ENCODE data around the gene PIM3.

Gene PIM3

GRCh38 chr22:50000587-50001387 is 40.2 kb downstream of the PIM3 start:
- Histone ChIP-seq H3K27me3 (ENCODE audit: insufficient read depth, low read length) (peaks cover 28% of the 10 kb centered on the region), H3K4me3 (ENCODE audit: low read length) (no peak overlapping the region), H3K27ac (ENCODE audit: low read length) (no peak overlapping the region), H3K36me3 (ENCODE audit: insufficient read depth, low read depth, low read length) (no peaks in the 10 kb centered on the region), H3K9ac (ENCODE audit: low read depth, low read length) (no peak overlapping the region), H3K9me3 (ENCODE audit: insufficient read depth, low read depth, low read length) (no peaks in the 10 kb centered on the region), H3K4me1 (ENCODE audit: insufficient read depth, low read length) (no peaks in the 10 kb centered on the region)

- Histone ChIP-seq H3K9ac (ENCODE audit: low read depth, low read length) (no peak overlapping the region), H3K36me3 (ENCODE audit: insufficient read depth, low read depth, low read length) (no peaks in the 10 kb centered on the region)
Observed at GRCh38 chr22:50001388-50002231, 41.0 kb downstream of the PIM3 start.

GRCh38 chr22:50002791-50003190 is 42.2 kb downstream of the PIM3 start:
- H3K9me3 ChIP-seq (ENCODE audit: insufficient read depth, low read depth, low read length) = no peaks in the 10 kb centered on the region
- no peak overlapping the region for H3K9ac ChIP-seq (ENCODE audit: low read depth, low read length)
- H3K36me3 ChIP-seq (ENCODE audit: insufficient read depth, low read depth, low read length) = no peaks in the 10 kb centered on the region
- no peak overlapping the region for H3K4me3 ChIP-seq (ENCODE audit: low read length)
- H3K4me1 ChIP-seq (ENCODE audit: insufficient read depth, low read length) = no peaks in the 10 kb centered on the region; the same call in 1 of the 2 replicates
- no peak overlapping the region for H3K27ac ChIP-seq (ENCODE audit: low read length)
- peaks cover 28% of the 10 kb centered on the region for H3K27me3 ChIP-seq (ENCODE audit: insufficient read depth, low read length)

More at GRCh38 chr22:50001388-50002231, 41.0 kb downstream of the PIM3 start:
- H3K4me1 ChIP-seq (ENCODE audit: insufficient read depth, low read length) = no peaks in the 10 kb centered on the region
- H3K4me3 ChIP-seq (ENCODE audit: low read length) = no peak overlapping the region
- H3K9me3 ChIP-seq (ENCODE audit: insufficient read depth, low read depth, low read length) = no peaks in the 10 kb centered on the region
- H3K27me3 ChIP-seq (ENCODE audit: insufficient read depth, low read length) = peaks cover 28% of the 10 kb centered on the region
- no peak overlapping the region for H3K27ac ChIP-seq (ENCODE audit: low read length)

GRCh38 chr22:50004918-50005317 is 44.3 kb downstream of the PIM3 start:
- H3K27me3 ChIP-seq (ENCODE audit: insufficient read depth, low read length) = peaks cover 26% of the 10 kb centered on the region
- H3K9ac ChIP-seq (ENCODE audit: low read depth, low read length) = no peak overlapping the region
- H3K4me1 ChIP-seq (ENCODE audit: insufficient read depth, low read length) = peaks cover 7% of the 10 kb centered on the region; the same call in 1 of the 2 replicates
- H3K36me3 ChIP-seq (ENCODE audit: insufficient read depth, low read depth, low read length) = no peaks in the 10 kb centered on the region
- H3K4me3 ChIP-seq (ENCODE audit: low read length) = no peak overlapping the region
- H3K27ac ChIP-seq (ENCODE audit: low read length) = no peak overlapping the region
- no peaks in the 10 kb centered on the region for H3K9me3 ChIP-seq (ENCODE audit: insufficient read depth, low read depth, low read length)

GRCh38 chr22:50007057-50007511 is 46.5 kb downstream of the PIM3 start:
- no peaks in the 10 kb centered on the region for H3K9me3 ChIP-seq (ENCODE audit: insufficient read depth, low read depth, low read length)
- H3K4me3 ChIP-seq (ENCODE audit: low read length) = no peak overlapping the region
- no peaks in the 10 kb centered on the region for H3K36me3 ChIP-seq (ENCODE audit: insufficient read depth, low read depth, low read length)
- H3K27me3 ChIP-seq (ENCODE audit: insufficient read depth, low read length) = peaks cover 26% of the 10 kb centered on the region
- no peak overlapping the region for H3K9ac ChIP-seq (ENCODE audit: low read depth, low read length)
- peaks cover 7% of the 10 kb centered on the region; the same call in 1 of the 2 replicates for H3K4me1 ChIP-seq (ENCODE audit: insufficient read depth, low read length)
- H3K27ac ChIP-seq (ENCODE audit: low read length) = no peak overlapping the region

- Histone ChIP-seq H3K9me3 (ENCODE audit: insufficient read depth, low read depth, low read length) (no peaks in the 10 kb centered on the region), H3K36me3 (ENCODE audit: insufficient read depth, low read depth, low read length) (no peaks in the 10 kb centered on the region), H3K27me3 (ENCODE audit: insufficient read depth, low read length) (peaks cover 39% of the 10 kb centered on the region), H3K27ac (ENCODE audit: low read length) (no peak overlapping the region), H3K4me1 (ENCODE audit: insufficient read depth, low read length) (peaks cover 7% of the 10 kb centered on the region; the same call in 1 of the 2 replicates), H3K9ac (ENCODE audit: low read depth, low read length) (no peak overlapping the region), H3K4me3 (ENCODE audit: low read length) (no peak overlapping the region)
Observed at GRCh38 chr22:50008151-50009040, 47.8 kb downstream of the PIM3 start.

GRCh38 chr22:50009251-50009650 is 48.7 kb downstream of the PIM3 start:
- Histone ChIP-seq H3K9ac (ENCODE audit: low read depth, low read length) (no peak overlapping the region), H3K9me3 (ENCODE audit: insufficient read depth, low read depth, low read length) (no peaks in the 10 kb centered on the region), H3K4me1 (ENCODE audit: insufficient read depth, low read length) (peaks cover 7% of the 10 kb centered on the region; the same call in 1 of the 2 replicates), H3K27me3 (ENCODE audit: insufficient read depth, low read length) (peaks cover 48% of the 10 kb centered on the region), H3K4me3 (ENCODE audit: low read length) (no peak overlapping the region), H3K36me3 (ENCODE audit: insufficient read depth, low read depth, low read length) (no peaks in the 10 kb centered on the region), H3K27ac (ENCODE audit: low read length) (no peak overlapping the region)

- H3K9ac ChIP-seq (ENCODE audit: low read depth, low read length) = no peak overlapping the region
- H3K36me3 ChIP-seq (ENCODE audit: insufficient read depth, low read depth, low read length) = no peaks in the 10 kb centered on the region
- no peaks in the 10 kb centered on the region for H3K9me3 ChIP-seq (ENCODE audit: insufficient read depth, low read depth, low read length)
- no peak overlapping the region for H3K27ac ChIP-seq (ENCODE audit: low read length)
- peaks cover 55% of the 10 kb centered on the region for H3K27me3 ChIP-seq (ENCODE audit: insufficient read depth, low read length)
- H3K4me3 ChIP-seq (ENCODE audit: low read length) = no peak overlapping the region
- peaks cover 7% of the 10 kb centered on the region; the same call in 1 of the 2 replicates for H3K4me1 ChIP-seq (ENCODE audit: insufficient read depth, low read length)
Observed at GRCh38 chr22:50009765-50010675, 49.4 kb downstream of the PIM3 start.

GRCh38 chr22:50010676-50011446 is 50.3 kb downstream of the PIM3 start:
- H3K4me1 ChIP-seq (ENCODE audit: insufficient read depth, low read length) = peaks cover 7% of the 10 kb centered on the region; the same call in 1 of the 2 replicates
- no peaks in the 10 kb centered on the region for H3K36me3 ChIP-seq (ENCODE audit: insufficient read depth, low read depth, low read length)
- H3K27ac ChIP-seq (ENCODE audit: low read length) = no peak overlapping the region
- H3K9me3 ChIP-seq (ENCODE audit: insufficient read depth, low read depth, low read length) = no peaks in the 10 kb centered on the region
- peak overlapping the region; percentile 45; the same call in 1 of the 2 replicates for H3K4me3 ChIP-seq (ENCODE audit: low read length)
- peaks cover 62% of the 10 kb centered on the region for H3K27me3 ChIP-seq (ENCODE audit: insufficient read depth, low read length)
- no peak overlapping the region for H3K9ac ChIP-seq (ENCODE audit: low read depth, low read length)
